GM23338 (cell line): ENCODE results near the gene EFCAB6. TPM values are rescaled to one million over a fixed set of nuclear protein-coding genes. Genes with fewer than 3 reads are reported as not detected.

Experiments
- ATAC-seq: fragments of 200-7000 bp; cut with Tn5 transposase; 3 replicates; pipeline ENCODE4 v1.9.1; 2020
- DNase-seq: peaks from one replicate; pipeline ENCODE4 v3.0.0-alpha.2; 2015; ENCODE audit warnings: low spot score
- H2AFZ ChIP-seq: fragments of 200-600 bp; sonication (generic); 2 replicates; pipeline ENCODE4 v1.8.0; 2016; ENCODE audit warnings: antibody characterized with exemption, mild to moderate bottlenecking, moderate library complexity
- H3F3A ChIP-seq: fragments of 200-600 bp; sonication (generic); replicated peaks from 2 replicates; pipeline ENCODE4 v1.8.0; 2017; ENCODE audit warnings: antibody characterized with exemption, mixed run types, low read depth
- H3K27ac ChIP-seq: fragments of 200-600 bp; sonication (generic); 2 replicates; pipeline ENCODE4 v1.6.1; 2016; ENCODE audit warnings: low read depth
- H3K27me3 ChIP-seq: fragments of 200-600 bp; sonication (generic); 2 replicates; pipeline ENCODE4 v1.8.0; 2016; ENCODE audit warnings: mild to moderate bottlenecking, mixed run types, moderate library complexity; ENCODE audit not compliant: insufficient read depth
- H3K36me3 ChIP-seq: fragments of 200-600 bp; sonication (generic); 2 replicates; pipeline ENCODE4 v1.8.0; 2016; ENCODE audit warnings: mild to moderate bottlenecking; ENCODE audit not compliant: insufficient read depth
- H3K4me1 ChIP-seq: fragments of 200-600 bp; sonication (generic); 2 replicates; pipeline ENCODE4 v1.8.0; 2016; ENCODE audit warnings: mild to moderate bottlenecking, moderate library complexity; ENCODE audit not compliant: insufficient read depth
- H3K4me2 ChIP-seq: fragments of 200-600 bp; sonication (generic); 2 replicates; pipeline ENCODE4 v1.7.1; 2017; ENCODE audit warnings: mixed run types
- H3K4me3 ChIP-seq: fragments of 200-600 bp; sonication (generic); 2 replicates; pipeline ENCODE4 v1.6.1; 2016; ENCODE audit warnings: mixed run types
- H3K79me2 ChIP-seq: fragments of 200-600 bp; sonication (generic); replicated peaks from 2 replicates; pipeline ENCODE4 v1.8.0; 2017; ENCODE audit warnings: mild to moderate bottlenecking; ENCODE audit not compliant: insufficient read depth
- H3K9me2 ChIP-seq: fragments of 200-600 bp; sonication (generic); 2 replicates; pipeline ENCODE4 v1.8.0; 2017; ENCODE audit not compliant: insufficient read depth
- H4K20me1 ChIP-seq: fragments of 200-600 bp; sonication (generic); replicated peaks from 2 replicates; pipeline ENCODE4 v1.8.0; 2017; ENCODE audit warnings: mild to moderate bottlenecking; ENCODE audit not compliant: insufficient read depth
- H3K27ac Mint-ChIP-seq: 2 replicates; pipeline ENCODE4 v1.8.0; 2020; ENCODE audit warnings: inconsistent platforms, mild to moderate bottlenecking, moderate library complexity, mixed read lengths
- H3K27me3 Mint-ChIP-seq: 3 replicates; pipeline ENCODE4 v1.8.0; 2022; ENCODE audit warnings: low read depth, mild to moderate bottlenecking, moderate library complexity, mixed read lengths, inconsistent platforms; ENCODE audit not compliant: insufficient read depth, poor library complexity
- H3K36me3 Mint-ChIP-seq: 3 replicates; pipeline ENCODE4 v1.8.0; 2021; ENCODE audit warnings: low read depth, mild to moderate bottlenecking, inconsistent platforms, moderate library complexity, mixed read lengths
- H3K4me1 Mint-ChIP-seq: 3 replicates; pipeline ENCODE4 v1.8.0; 2020; ENCODE audit warnings: mild to moderate bottlenecking, inconsistent platforms, mixed read lengths
- H3K4me3 Mint-ChIP-seq: 3 replicates; pipeline ENCODE4 v1.8.0; 2021; ENCODE audit warnings: moderate library complexity, mild to moderate bottlenecking, inconsistent platforms, mixed read lengths
- H3K9me3 Mint-ChIP-seq: 3 replicates; pipeline ENCODE4 v1.8.0; 2020; ENCODE audit warnings: moderate library complexity, mild to moderate bottlenecking, inconsistent platforms, mixed read lengths
- CREB1 ChIP-seq: fragments of 250-450 bp; sonication (Bioruptor Pico); IDR thresholded peaks from 2 replicates; pipeline ENCODE4 v1.5.0; 2020; ENCODE audit warnings: low read depth, mild to moderate bottlenecking, moderate library complexity
- EZH2 ChIP-seq: fragments of 200-600 bp; sonication (generic); IDR thresholded peaks from one replicate; pipeline ENCODE4 v1.8.0; 2017; ENCODE audit warnings: antibody characterized with exemption, mild to moderate bottlenecking, low read depth; ENCODE audit not compliant: unreplicated experiment
- EZH2phosphoT487 ChIP-seq: fragments of 200-600 bp; sonication (generic); IDR thresholded peaks from one replicate; pipeline ENCODE4 v1.8.1; 2018; ENCODE audit warnings: antibody characterized with exemption; ENCODE audit not compliant: unreplicated experiment
- JUNB ChIP-seq: IDR thresholded peaks from one replicate; pipeline ENCODE4 v1.6.1; 2016; ENCODE audit warnings: antibody characterized with exemption; ENCODE audit not compliant: unreplicated experiment
- NANOG ChIP-seq: IDR thresholded peaks from 2 replicates; pipeline ENCODE4 v1.6.1; 2016; ENCODE audit warnings: antibody characterized with exemption, borderline replicate concordance
- POLR2AphosphoS5 ChIP-seq: IDR thresholded peaks from 2 replicates; pipeline ENCODE4 v1.6.1; 2016; ENCODE audit warnings: antibody characterized with exemption, low read depth
- STAT1 ChIP-seq: IDR thresholded peaks from one replicate; pipeline ENCODE4 v1.6.1; 2016; ENCODE audit warnings: antibody characterized with exemption; ENCODE audit not compliant: unreplicated experiment
- ZNF114 ChIP-seq: fragments of 250-450 bp; sonication (Bioruptor Pico); IDR thresholded peaks from 2 replicates; pipeline ENCODE4 v1.5.0; 2020; ENCODE audit warnings: mild to moderate bottlenecking, moderate library complexity
- ZNF331 ChIP-seq: fragments of 250-450 bp; sonication (Bioruptor Pico); IDR thresholded peaks from 2 replicates; pipeline ENCODE4 v1.5.0; 2020; ENCODE audit warnings: low read depth, mild to moderate bottlenecking, moderate library complexity
- polyA plus RNA-seq: library from polyadenylated mRNA; unstranded; fragments of >200 nt; fragmentation: Nextera tagmentation; extraction: Ambion mirVana; gene quantifications from 2 replicates; pipeline ENCODE4 v1.2.1, GENCODE V29; 2016
- total RNA-seq: library from RNA; depleted of rRNA; stranded (reverse); fragments of >200 nt; shearing (Covaris generic); gene quantifications from 2 replicates; pipeline ENCODE4 v1.2.3, GENCODE V29; 2014
- TF ChIP-seq, protein P1 (sequence below): IDR thresholded peaks from one replicate; pipeline ENCODE4 v1.6.1; 2018; ENCODE audit warnings: antibody characterized with exemption; ENCODE audit not compliant: unreplicated experiment
- TF ChIP-seq, protein P2 (sequence below), 2 experiments: fragments of 200-600 bp in 1 of 2; sonication (generic) in 1 of 2; conservative IDR thresholded peaks; 2 replicates each; pipeline versions ENCODE4 v1.5.1 to v1.6.1; 2016 to 2017; ENCODE audit warnings: antibody characterized with exemption in 2 of 2, low read depth in 2 of 2, mild to moderate bottlenecking in 2 of 2, moderate library complexity in 1 of 2

EFCAB6 gene
- total and polyA plus RNA-seq, 2 experiments from 2014 or later = 1.1 to 1.8 TPM

DNA sequence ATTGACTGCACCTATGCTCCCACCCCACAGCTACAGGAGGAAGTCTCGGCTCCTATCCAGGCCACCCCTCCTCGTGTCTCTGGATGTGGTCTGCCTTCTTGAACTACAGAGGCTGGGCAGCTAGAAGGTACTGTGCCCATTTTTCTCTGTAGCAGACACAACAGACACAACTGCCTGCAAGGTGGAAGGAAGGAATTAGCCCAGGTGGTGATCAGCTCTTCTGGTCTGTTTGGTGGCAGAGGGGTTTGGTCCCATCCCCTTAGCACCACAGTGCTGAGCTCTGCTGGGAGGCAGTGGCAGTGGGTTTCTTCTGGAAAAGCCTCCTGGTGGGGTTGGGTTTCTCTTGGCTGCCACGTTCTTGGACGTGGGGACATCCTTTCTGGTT, 267.8 kb downstream of the EFCAB6 start (continued):
- TF ChIP-seq, protein P1, sequence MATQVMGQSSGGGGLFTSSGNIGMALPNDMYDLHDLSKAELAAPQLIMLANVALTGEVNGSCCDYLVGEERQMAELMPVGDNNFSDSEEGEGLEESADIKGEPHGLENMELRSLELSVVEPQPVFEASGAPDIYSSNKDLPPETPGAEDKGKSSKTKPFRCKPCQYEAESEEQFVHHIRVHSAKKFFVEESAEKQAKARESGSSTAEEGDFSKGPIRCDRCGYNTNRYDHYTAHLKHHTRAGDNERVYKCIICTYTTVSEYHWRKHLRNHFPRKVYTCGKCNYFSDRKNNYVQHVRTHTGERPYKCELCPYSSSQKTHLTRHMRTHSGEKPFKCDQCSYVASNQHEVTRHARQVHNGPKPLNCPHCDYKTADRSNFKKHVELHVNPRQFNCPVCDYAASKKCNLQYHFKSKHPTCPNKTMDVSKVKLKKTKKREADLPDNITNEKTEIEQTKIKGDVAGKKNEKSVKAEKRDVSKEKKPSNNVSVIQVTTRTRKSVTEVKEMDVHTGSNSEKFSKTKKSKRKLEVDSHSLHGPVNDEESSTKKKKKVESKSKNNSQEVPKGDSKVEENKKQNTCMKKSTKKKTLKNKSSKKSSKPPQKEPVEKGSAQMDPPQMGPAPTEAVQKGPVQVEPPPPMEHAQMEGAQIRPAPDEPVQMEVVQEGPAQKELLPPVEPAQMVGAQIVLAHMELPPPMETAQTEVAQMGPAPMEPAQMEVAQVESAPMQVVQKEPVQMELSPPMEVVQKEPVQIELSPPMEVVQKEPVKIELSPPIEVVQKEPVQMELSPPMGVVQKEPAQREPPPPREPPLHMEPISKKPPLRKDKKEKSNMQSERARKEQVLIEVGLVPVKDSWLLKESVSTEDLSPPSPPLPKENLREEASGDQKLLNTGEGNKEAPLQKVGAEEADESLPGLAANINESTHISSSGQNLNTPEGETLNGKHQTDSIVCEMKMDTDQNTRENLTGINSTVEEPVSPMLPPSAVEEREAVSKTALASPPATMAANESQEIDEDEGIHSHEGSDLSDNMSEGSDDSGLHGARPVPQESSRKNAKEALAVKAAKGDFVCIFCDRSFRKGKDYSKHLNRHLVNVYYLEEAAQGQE = no peak

DNA sequence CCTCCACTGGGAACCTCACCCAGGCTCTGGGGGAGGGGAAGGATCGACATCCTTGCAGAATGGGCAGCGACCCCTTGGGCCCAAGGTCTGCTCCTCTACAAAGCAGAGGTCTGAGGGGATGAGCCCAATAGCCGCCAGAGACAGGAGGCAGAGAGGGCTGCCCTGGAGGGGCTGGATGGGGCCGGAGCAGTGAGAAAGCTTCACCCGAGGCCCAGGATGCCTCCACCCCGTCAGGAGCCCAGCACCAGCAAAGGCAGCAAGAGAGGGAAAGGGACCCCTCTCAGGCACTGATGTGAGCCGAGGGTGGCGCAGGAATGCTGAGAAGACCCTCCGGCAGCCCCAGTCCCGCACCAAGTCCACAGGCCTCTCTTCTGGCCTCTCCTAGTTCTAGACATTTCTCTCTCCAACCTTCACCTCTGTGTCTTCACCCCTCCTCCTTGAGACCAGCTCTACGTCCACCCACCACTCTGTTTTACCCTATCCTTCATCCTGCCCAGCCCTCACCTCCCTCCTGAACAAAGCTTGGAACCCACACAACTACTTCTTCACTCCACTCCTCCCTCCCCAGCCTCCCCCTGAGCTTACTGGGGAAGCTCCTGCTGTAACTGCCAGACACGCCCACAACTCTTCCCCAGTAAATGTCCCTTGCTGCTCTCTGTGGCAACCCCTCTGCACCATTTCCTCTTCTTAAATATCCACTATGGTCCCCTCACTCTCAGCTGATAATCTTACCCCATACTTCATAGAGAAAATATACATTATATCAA, 268.4 kb downstream of the EFCAB6 start:
- Histone ChIP-seq H2AFZ (no peak overlapping the region), H4K20me1 (no peaks in the 10 kb centered on the region), H3K4me1 (no peaks in the 10 kb centered on the region), H3K27ac (no peak overlapping the region), H3K9me2 (no peaks in the 10 kb centered on the region), H3F3A (no peaks in the 10 kb centered on the region), H3K79me2 (no peaks in the 10 kb centered on the region), H3K4me3 (no peak overlapping the region), H3K27me3 (no peaks in the 10 kb centered on the region), H3K4me2 (no peak overlapping the region), H3K36me3 (no peaks in the 10 kb centered on the region)
- ATAC-seq (no peak), DNase-seq (no peak)
- no peak overlapping the region for H3K4me3 Mint-ChIP-seq
- peaks cover 2% of the 10 kb centered on the region; the same call in 1 of the 3 replicates for H3K9me3 Mint-ChIP-seq
- H3K27me3 Mint-ChIP-seq = peaks cover 2% of the 10 kb centered on the region
- H3K36me3 Mint-ChIP-seq = no peaks in the 10 kb centered on the region; the same call in 2 of the 3 replicates
- no peaks in the 10 kb centered on the region; the same call in 1 of the 3 replicates for H3K4me1 Mint-ChIP-seq
- no peak overlapping the region for H3K27ac Mint-ChIP-seq
- TF ChIP-seq EZH2phosphoT487 (no peak), ZNF331 (no peak), POLR2AphosphoS5 (no peak), NANOG (no peak), JUNB (no peak), CREB1 (no peak), ZNF114 (CRISPR knock-in tag) (no peak), EZH2 (no peak), STAT1 (no peak)
- TF ChIP-seq, protein P1 = no peak
- TF ChIP-seq, protein P2, sequence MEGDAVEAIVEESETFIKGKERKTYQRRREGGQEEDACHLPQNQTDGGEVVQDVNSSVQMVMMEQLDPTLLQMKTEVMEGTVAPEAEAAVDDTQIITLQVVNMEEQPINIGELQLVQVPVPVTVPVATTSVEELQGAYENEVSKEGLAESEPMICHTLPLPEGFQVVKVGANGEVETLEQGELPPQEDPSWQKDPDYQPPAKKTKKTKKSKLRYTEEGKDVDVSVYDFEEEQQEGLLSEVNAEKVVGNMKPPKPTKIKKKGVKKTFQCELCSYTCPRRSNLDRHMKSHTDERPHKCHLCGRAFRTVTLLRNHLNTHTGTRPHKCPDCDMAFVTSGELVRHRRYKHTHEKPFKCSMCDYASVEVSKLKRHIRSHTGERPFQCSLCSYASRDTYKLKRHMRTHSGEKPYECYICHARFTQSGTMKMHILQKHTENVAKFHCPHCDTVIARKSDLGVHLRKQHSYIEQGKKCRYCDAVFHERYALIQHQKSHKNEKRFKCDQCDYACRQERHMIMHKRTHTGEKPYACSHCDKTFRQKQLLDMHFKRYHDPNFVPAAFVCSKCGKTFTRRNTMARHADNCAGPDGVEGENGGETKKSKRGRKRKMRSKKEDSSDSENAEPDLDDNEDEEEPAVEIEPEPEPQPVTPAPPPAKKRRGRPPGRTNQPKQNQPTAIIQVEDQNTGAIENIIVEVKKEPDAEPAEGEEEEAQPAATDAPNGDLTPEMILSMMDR (conservative IDR thresholded peaks at IDR 0.05; ENCODE audit: low read depth in 2 of 2) = no peak
